ENCODE results near the gene BRD3OS.

Gene BRD3OS

DNA sequence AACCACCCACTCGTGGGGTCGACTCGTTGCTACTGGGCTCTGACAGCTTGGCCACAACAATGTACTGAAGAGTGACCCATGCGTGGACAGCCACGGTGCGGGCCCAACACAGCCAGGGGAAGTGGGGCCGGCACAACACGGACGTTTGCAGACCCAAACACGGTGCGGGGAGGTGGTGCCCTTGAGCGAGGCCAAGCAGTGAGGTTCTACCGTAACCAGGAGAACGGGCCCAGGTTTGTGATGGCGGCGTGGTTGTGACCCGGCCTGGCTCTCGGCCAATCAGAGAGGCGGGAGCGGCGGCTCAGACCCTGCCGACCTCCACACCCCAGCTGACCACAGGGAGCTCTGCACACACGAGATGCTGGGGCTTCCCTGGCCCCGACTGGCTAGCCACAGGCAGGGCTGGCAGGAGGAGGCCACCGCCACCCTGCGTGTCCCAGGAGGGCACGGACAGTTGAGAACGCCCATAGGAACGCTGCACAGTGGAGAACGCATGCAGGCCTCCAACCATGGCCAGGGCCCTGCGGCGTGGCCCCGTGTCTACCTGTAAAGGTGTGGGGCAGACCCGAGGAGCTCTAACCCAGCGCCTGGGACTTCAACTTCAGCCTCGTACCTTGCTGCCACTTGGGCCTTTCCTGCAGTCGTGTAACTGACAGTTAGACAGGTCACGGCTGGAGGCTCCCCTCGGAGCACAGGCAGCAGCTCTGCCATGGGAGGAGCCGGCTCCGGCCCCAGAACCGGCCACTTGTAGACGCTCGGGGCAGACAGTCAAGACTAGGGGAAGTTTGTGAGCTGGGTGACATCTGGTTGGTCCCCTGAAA is 28.9 kb downstream of the BRD3OS start:
- DNase-seq: no peak

GRCh38 chr9:134054891-134055811 is 29.9 kb downstream of the BRD3OS start:
- DNase-seq: no peak

DNA sequence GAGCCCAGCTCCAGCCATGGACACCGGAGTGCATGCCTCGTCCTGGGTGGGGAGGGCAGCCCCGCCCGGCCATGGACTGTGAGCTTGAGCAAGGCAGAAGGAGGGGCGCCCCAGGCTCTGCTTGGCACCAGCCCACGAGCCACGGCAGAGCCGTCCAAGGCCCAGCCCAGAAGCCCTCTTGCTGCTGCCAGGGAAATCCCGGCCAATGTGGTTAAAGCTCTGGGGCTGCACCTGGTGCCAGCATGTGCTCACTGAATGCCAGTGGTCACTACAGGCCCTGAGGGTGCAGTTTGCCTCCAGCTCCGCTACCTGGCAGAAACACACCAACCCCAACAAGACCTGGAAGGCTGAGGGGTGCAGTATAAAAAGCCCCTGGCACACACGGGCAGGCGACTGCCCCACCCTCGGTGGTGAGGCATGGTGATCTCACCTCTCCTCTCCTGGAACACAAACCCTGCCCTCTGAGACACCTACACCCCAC is 30.7 kb downstream of the BRD3OS start:
- DNase-seq: no peak

DNA sequence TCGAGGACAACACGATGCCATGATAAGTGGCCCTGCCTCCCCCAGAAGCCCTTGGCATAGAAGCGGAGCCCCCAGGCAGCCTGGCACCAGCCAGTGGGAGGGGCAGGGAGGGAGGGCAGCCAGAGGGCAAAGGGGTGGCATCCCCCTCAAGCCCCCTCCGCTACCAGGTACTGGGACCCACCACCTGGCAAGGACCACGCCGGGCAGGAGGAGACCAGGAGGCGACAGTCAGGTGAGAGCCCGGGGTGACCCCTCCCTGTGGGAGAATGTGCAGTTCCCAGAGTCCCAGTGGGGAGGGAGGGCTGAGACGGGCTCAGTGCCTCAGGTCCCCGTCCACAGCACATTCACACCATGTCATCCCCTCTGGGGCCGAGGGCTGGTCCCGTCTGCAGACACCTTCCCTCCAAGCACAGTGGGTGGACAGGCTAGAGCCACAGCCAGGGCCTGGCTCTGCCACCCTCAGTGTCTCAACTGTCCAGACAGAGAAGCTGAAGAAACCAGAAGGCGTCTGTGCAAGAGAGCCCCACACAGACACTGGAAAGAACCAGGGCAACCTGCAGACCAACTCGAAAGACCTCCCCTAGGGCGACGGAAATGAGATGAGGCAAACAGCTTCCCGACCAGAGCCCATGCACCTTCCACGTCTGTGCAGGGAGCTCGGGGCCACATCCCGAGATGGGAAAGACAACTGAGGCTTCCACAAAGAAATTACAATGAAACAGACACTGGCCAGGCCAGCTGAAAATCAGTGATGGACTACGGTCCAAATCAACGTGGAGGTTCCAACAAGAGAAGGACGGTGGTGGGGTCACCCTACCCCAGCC is 31.4 kb downstream of the BRD3OS start:
- DNase-seq: no peak

- no peak for DNase-seq
These were observed 32.0 kb downstream of the BRD3OS start for GRCh38 chr9:134057307-134057657.

DNA sequence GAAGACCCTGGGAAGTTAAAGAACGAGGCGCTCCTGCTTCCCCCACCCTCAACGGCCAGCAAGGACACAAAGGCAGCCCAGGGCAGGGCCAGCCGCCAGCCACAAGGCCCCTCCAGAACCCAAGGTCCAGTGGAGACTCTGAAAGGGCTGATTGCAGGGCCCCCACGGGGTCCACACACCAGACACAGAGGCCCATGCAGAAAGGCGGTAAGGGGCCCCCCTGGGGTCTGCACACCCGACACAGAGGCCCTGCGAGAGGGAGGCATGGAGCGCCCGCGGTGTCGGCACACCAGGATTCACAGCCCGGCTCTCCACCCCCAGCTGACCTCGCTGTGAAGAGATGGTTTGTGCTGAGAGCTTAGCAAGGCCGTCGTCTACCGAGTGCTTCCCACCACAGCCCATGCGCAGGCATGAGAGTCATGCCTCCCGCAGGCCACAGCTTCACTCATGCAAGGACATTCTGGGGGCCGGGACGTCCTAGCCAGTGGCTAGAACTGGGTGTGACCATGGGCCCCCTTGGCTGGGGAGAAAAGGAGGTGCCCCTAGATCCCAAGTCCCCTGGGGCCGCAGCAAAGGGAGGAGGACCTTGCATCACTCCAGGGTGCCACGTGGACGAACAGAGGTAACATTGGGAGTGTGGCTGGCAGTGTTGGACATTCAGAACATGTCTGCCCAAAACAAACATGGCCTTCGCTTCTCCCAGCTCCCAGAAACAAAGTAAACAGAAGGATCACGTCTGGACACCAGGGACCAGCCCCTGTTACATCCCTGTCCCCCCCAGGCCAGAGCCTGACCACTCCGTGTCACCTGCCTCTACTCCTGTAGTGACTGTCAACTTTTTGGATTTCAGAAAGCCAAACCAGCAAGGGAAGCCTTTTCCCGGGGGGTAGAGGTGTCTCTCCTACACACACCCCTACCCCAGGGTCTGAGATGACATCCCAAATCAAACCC is 32.7 kb downstream of the BRD3OS start:
- no peak for DNase-seq

DNA sequence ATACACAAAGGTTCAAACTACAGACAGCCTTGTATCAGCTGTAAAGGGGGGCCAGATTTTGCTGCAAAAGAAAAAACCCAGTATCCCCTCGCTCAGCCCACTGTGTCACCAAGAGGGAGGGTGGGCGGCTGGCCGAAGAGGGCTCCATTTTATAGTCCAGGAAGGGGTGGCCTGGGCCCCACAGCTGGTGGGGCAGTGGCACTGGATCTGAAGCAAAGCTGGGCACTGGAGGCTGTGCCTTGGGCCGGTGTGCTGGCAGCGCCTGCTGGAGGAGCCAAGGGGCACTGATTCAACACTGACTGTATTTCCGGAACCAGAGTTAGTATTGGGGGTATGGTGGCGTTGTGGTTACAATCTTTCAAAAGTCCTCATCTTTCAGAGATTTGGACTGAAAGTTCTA is 33.4 kb downstream of the BRD3OS start:
- no peak for DNase-seq

GRCh38 chr9:134059188-134059641 is 33.9 kb downstream of the BRD3OS start:
- no peak for DNase-seq

DNA sequence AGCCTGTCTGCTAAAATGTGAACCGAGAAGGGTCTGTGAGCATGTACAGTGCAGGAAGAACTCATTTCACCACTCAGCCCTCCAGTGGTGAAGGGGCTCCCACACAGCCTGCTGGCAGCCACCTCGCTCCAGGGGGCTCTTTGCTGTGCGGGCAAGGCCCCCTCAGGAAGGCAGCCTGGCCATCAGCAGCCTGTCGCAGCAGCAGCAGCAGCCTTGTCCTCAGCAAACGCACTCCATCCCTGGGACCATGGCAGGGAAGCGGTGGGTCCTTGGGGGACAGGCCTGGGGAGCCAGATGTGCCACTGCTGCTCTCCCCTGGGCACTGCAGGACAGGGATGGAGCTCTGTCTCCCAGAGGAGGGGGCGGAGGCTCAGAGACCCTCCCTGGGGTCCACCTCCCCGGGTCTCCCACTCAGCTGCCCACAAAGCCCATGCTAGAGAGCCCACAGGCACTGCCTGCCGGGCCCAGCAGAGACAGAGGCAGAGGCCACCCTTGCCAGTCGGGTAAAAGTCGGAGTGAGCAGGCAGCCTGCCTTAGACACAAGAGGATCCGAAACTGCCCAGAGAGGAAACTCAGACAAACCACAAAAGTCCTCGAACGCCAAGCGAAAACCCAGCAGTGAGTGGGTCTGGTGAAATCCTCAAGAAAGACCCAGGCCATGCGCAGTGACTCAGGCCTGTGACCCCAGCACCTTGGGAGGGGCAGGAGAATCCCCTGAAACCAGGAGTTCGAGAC is 34.5 kb downstream of the BRD3OS start:
- no peak for DNase-seq

DNA sequence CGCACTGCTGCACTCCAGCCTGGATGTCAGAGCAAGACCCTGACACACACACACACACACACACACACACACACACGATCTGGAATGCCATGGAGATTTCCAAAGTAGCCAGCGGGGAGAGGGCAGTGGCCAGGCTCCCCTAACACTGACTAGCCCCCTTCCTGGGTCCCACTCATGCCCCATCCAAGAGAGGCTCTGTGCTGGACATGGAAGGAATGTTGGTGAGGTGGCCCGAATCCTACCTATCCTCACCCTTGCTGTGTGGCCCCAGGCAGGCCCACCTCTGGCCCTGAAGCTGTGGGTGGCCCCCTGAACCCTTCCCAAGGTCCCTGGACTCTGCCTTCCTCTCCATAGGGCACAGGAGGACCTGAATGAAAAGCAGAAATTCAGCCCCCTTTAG is 35.3 kb downstream of the BRD3OS start:
- no peak for DNase-seq

DNA sequence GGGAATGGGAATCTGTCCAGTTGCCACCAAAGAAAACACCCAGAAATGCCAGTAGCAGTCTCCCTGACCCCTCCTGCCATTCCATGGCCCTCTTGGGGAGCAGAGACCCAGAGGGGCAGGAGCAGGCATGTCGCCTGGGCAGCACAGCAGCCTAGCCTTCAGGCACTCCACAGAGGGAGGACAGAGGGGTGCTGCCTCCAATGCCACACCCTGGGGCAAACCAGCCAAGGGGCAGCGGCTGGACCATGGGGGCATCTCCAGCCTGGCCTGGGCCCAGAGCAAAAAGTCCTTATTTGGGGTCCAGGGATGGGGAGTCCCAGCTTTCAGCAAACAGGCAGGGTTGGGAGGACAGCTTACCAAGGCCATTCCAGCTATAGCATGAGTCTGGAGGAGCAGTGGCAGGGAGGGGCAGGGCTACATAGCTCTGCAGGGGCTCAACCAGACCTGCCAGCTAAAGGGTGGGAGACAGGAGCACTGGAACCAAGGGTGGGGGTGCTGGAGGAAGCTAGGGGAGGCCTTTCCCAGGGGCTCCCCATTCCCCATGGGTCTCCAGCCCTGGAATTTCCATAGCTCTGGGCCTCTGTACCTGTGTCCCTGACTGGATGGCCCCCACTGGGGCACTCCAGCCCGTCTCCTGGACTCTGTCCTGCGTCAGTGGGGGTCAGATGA is 35.9 kb downstream of the BRD3OS start:
- no peak for DNase-seq

GRCh38 chr9:134061688-134062371 is 36.5 kb downstream of the BRD3OS start:
- no peak for DNase-seq

- DNase-seq: no peak
These were observed 37.3 kb downstream of the BRD3OS start for GRCh38 chr9:134062461-134063087.

DNA sequence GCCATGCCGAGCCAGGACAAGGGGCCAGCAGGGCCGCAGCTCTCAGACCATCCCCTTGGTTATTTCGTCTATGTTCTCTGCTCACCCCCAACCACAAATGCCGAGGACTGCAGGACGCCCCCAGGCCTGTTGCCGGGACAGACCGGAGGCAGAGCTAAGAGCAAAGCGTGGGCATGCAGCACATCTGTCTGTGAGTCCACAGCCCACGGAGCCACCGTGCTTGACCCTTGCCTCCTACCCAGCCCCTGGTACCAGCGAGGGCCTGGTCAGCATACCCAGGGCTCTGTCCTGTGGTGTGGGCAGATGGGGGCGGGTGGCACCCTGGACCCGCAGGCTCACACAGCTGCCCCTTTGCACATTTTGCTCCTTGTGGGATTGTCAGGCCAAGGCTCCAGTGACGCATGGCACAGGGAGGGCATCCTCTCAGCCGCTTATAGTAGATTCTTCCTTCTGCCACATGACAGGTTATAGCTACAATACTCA is 37.8 kb downstream of the BRD3OS start:
- no peak for DNase-seq

GRCh38 chr9:134063571-134064450 is 38.5 kb downstream of the BRD3OS start:
- no peak for DNase-seq

DNA sequence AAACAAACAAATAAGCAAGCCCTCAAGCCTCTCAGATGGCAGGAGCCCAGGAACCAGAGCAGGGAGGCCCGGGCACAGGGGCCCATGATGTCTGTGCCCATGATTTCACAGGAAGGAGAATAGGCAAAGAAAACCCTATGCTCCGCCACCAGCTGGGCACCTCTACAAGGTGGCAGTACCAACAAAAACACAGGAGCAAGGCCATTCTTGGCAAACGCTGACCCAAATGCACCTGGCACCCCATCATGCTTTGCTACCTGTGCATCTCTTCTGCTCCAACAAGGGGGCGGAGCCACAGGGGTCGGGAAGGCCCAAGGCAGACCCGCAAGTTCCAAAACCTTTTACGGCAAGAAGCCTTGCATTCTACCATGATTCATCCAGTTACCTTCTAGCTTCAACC is 39.4 kb downstream of the BRD3OS start:
- no peak for DNase-seq

- peak; percentile 75 for DNase-seq
These were observed 40.5 kb downstream of the BRD3OS start for GRCh38 chr9:134065612-134066419.

All from stimulated activated CD4-positive, alpha-beta T cell treated with anti-CD3 and anti-CD28 coated beads, Interleukin-4, amount 100 ng/mL, for 24 hours (primary cell).